ENCODE data around the gene CD300LG.

GRCh38 chr17:43907425-43907981 is 60.5 kb downstream of the CD300LG start, which contains the start of gene MPP2:
- TF ChIP-seq CTCF (IDR thresholded peaks at IDR 0.05; ENCODE audit: low read depth, low read length, poor library complexity, severe bottlenecking), result no peak
- TF ChIP-seq EZH2phosphoT487 (IDR thresholded peaks at IDR 0.05; ENCODE audit: borderline replicate concordance, low read length), result no peak

All from DOHH2 (cell line).